Progenitor cell of endocrine pancreas (in vitro differentiated cells): ENCODE results near the gene SEM1. TPM values are rescaled to one million over a fixed set of nuclear protein-coding genes. Genes with fewer than 3 reads are reported as not detected.
"Not testable (repeated sequence)": the region's sequence is repeated elsewhere in the genome, so short reads cannot be mapped to it uniquely, and the experiment has no call there.

Experiments used
- DNase-seq: peaks from one replicate; pipeline ENCODE4 v3.0.0; 2021; ENCODE audit warnings: low spot score; ENCODE audit not compliant: unreplicated experiment
- H3K27ac Mint-ChIP-seq: 2 replicates; pipeline ENCODE4 v1.8.0; 2021; ENCODE audit warnings: mild to moderate bottlenecking, moderate library complexity, mixed read lengths
- H3K27me3 Mint-ChIP-seq: 2 replicates; pipeline ENCODE4 v1.8.0; 2021; ENCODE audit warnings: mixed read lengths
- H3K36me3 Mint-ChIP-seq: 2 replicates; pipeline ENCODE4 v1.8.0; 2022; ENCODE audit warnings: mixed read lengths; ENCODE audit not compliant: insufficient read depth
- H3K4me1 Mint-ChIP-seq: 2 replicates; pipeline ENCODE4 v1.8.0; 2021; ENCODE audit warnings: low read depth, mixed read lengths
- H3K4me3 Mint-ChIP-seq: 2 replicates; pipeline ENCODE4 v1.8.0; 2021; ENCODE audit warnings: low read depth, mild to moderate bottlenecking, moderate library complexity, mixed read lengths
- H3K9me3 Mint-ChIP-seq: 2 replicates; pipeline ENCODE4 v1.8.0; 2021; ENCODE audit warnings: low read depth, mixed read lengths
- total RNA-seq: library from RNA; stranded (reverse); gene quantifications from 2 replicates; pipeline ENCODE4 v1.2.1, GENCODE V29; 2021
- TF ChIP-seq, protein P1 (sequence below): fragments of 200-600 bp; sonication (generic); IDR thresholded peaks from one replicate; pipeline ENCODE4 v1.5.0; 2021; ENCODE audit warnings: antibody characterized with exemption, mild to moderate bottlenecking; ENCODE audit not compliant: unreplicated experiment

The SEM1 gene
- total RNA-seq, 1 donor from 2014 or later = 64.2 TPM

DNA sequence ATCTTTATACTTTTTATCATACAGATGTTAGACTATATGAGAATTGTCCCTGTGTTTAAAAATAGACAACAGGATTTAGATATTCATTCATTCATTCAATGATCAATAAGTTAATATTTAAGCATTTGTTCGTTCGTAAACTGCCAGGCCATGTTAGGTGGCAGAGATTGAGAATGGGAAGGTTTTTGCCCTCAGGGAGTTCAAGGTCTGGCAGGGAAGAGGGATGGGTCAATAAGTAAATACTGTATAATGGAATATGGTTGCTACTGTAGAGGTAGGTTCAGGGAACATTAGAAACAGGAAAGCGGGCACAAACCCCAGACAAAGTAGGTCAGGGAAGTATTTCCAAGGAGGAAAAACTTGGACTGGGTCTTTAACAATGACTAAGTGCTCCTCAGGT lies 64.6 kb downstream of the SEM1 start:
- TF ChIP-seq, protein P1, sequence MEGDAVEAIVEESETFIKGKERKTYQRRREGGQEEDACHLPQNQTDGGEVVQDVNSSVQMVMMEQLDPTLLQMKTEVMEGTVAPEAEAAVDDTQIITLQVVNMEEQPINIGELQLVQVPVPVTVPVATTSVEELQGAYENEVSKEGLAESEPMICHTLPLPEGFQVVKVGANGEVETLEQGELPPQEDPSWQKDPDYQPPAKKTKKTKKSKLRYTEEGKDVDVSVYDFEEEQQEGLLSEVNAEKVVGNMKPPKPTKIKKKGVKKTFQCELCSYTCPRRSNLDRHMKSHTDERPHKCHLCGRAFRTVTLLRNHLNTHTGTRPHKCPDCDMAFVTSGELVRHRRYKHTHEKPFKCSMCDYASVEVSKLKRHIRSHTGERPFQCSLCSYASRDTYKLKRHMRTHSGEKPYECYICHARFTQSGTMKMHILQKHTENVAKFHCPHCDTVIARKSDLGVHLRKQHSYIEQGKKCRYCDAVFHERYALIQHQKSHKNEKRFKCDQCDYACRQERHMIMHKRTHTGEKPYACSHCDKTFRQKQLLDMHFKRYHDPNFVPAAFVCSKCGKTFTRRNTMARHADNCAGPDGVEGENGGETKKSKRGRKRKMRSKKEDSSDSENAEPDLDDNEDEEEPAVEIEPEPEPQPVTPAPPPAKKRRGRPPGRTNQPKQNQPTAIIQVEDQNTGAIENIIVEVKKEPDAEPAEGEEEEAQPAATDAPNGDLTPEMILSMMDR = no peak
- Mint-ChIP-seq H3K4me3 (no peak overlapping the region), H3K4me1 (peaks cover 3% of the 10 kb centered on the region), H3K27me3 (no peaks in the 10 kb centered on the region), H3K9me3 (no peaks in the 10 kb centered on the region), H3K27ac (no peak overlapping the region), H3K36me3 (no peaks in the 10 kb centered on the region)
- DNase-seq = no peak

DNA sequence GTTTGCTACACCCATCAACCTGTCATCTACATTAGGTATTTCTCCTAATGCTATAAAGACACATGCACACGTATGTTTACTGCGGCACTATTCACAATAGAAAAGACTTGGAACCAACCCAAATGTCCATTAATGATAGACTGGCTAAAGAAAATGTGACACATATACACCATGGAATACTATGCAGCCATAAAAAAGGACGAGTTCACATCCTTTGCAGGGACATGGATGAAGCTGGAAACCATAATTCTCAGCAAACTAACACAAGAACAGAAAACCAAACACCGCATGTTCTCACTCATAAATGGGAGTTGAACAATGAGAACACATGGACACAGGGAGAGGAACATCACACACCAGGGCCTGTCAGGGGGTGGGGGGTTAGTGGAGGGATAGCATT lies 66.2 kb downstream of the SEM1 start:
- H3K27ac Mint-ChIP-seq, H3K4me1 Mint-ChIP-seq, H3K36me3 Mint-ChIP-seq, H3K27me3 Mint-ChIP-seq, H3K9me3 Mint-ChIP-seq, DNase-seq, H3K4me3 Mint-ChIP-seq: not testable (repeated sequence)

DNA sequence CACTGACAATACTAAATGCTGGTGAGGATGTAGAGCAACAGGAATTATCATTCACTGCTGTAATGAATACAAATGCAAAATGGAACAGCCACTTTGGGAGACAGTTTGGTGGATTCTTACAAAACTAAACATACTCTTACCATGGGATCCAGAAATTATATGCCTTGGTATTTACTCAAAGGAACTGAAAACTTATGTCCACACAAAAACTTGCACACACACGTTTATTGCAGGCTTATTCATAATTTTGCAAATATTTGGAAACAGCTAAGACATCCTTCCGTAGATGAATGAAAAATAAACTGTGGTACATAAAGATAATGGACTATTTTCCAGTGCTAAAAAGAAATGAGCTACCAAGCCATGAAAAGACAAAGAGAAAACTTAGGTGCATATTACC lies 69.6 kb downstream of the SEM1 start:
- Mint-ChIP-seq H3K36me3 (no peaks in the 10 kb centered on the region), H3K4me3 (no peak overlapping the region)

More for the DNA sequence above, 69.6 kb downstream of the SEM1 start:
- H3K4me1 Mint-ChIP-seq = peaks cover 2% of the 10 kb centered on the region
- no peaks in the 10 kb centered on the region for H3K27me3 Mint-ChIP-seq
- TF ChIP-seq, protein P1 = no peak
- no peaks in the 10 kb centered on the region for H3K9me3 Mint-ChIP-seq
- H3K27ac Mint-ChIP-seq = no peak overlapping the region
- DNase-seq = no peak
